ENCODE measurements around the gene CETN1. TPM values are rescaled to one million over a fixed set of nuclear protein-coding genes. Genes with fewer than 3 reads are reported as not detected.

CETN1 gene
- total RNA-seq, 2 donors from 2014 or later: not detected

DNA sequence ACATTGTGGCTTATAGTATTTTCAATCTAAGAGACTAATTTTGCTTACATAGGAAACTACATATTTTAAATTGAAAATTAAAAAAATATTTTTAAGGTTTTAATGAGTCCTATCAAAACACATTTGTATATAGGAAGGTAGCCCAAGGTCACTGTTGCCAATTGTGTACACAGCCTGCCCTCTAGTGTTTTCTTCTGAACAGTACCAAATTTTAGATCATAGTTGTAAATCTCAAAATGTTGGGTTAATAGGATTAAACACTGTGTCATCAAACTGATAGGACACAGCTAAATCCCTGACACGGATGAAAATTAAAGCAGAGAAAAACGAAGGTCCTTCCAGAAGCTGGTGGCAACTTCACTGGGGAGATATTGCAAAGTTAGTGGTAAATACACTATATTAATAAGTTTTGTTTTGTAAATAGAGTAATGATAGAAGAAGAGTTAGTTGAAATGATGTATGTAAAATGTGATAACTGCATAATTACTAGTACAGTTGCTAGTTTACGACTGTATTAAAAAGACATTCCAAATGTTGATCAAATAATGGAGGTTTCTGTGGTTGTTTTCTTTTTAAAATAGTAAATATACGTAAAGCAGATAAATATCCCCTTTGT is 36.3 kb downstream of the CETN1 start:
- Histone ChIP-seq H3K9me3 (ENCODE audit: control insufficient read depth, low read length) (no peaks in the 10 kb centered on the region), H3K36me3 (ENCODE audit: control insufficient read depth, insufficient read depth, low read length) (no peaks in the 10 kb centered on the region), H3K4me1 (ENCODE audit: control insufficient read depth, insufficient read depth, low read length) (no peaks in the 10 kb centered on the region), H3K9ac (ENCODE audit: extremely low read depth, low read length, poor library complexity, severe bottlenecking) (no peak overlapping the region), H3K27ac (ENCODE audit: low read depth, low read length) (no peak overlapping the region), H3K4me3 (ENCODE audit: low read length) (no peak overlapping the region), H3K27me3 (ENCODE audit: control insufficient read depth, insufficient read depth, low read length, poor library complexity, severe bottlenecking) (no peaks in the 10 kb centered on the region)
- Mint-ChIP-seq H3K27me3 (ENCODE audit: insufficient read depth) (no peaks in the 10 kb centered on the region), H3K4me1 (no peaks in the 10 kb centered on the region), H3K27ac (no peak overlapping the region), H3K4me3 (no peak overlapping the region), H3K9me3 (no peaks in the 10 kb centered on the region), H3K36me3 (ENCODE audit: low read depth) (no peaks in the 10 kb centered on the region)
- WGBS, 2 experiments (ENCODE audit: insufficient coverage in 1 of 2, insufficient read length in 1 of 2): 10 to 27% methylated on average over 3 of the region's 4 CpGs
- TF ChIP-seq, protein P1, sequence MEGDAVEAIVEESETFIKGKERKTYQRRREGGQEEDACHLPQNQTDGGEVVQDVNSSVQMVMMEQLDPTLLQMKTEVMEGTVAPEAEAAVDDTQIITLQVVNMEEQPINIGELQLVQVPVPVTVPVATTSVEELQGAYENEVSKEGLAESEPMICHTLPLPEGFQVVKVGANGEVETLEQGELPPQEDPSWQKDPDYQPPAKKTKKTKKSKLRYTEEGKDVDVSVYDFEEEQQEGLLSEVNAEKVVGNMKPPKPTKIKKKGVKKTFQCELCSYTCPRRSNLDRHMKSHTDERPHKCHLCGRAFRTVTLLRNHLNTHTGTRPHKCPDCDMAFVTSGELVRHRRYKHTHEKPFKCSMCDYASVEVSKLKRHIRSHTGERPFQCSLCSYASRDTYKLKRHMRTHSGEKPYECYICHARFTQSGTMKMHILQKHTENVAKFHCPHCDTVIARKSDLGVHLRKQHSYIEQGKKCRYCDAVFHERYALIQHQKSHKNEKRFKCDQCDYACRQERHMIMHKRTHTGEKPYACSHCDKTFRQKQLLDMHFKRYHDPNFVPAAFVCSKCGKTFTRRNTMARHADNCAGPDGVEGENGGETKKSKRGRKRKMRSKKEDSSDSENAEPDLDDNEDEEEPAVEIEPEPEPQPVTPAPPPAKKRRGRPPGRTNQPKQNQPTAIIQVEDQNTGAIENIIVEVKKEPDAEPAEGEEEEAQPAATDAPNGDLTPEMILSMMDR (conservative IDR thresholded peaks at IDR 0.05): peak; percentile 91
- no peak for DNase-seq

DNA sequence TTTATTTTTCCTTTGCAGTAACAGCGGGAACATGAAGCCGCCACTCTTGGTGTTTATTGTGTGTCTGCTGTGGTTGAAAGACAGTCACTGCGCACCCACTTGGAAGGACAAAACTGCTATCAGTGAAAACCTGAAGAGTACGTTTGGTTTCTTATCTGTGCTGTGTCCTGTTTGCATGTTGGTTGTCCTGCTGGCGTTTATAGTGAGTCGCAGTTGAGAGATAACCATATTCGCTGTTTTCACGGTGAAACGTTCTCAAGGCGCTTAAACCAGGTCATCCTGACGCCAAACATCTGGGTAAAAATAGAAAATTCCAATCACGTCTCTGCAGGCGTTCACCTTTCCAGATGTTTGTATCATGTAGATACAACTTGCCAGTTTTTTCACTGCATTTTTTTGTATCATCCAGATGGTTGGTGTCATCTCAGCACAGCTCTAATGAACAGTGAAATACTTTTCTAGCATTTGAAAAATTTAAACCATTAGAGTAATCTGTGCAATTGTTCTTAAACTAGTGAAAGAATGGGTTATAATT is 37.9 kb downstream of the CETN1 start:
- H3K4me1 ChIP-seq (ENCODE audit: control insufficient read depth, insufficient read depth, low read length): no peaks in the 10 kb centered on the region
- H3K9ac ChIP-seq (ENCODE audit: extremely low read depth, low read length, poor library complexity, severe bottlenecking): no peak overlapping the region
- Mint-ChIP-seq H3K9me3 (no peaks in the 10 kb centered on the region), H3K4me3 (no peak overlapping the region), H3K27ac (no peak overlapping the region), H3K4me1 (no peaks in the 10 kb centered on the region), H3K36me3 (ENCODE audit: low read depth) (no peaks in the 10 kb centered on the region), H3K27me3 (ENCODE audit: insufficient read depth) (no peaks in the 10 kb centered on the region)
- no peaks in the 10 kb centered on the region for H3K36me3 ChIP-seq (ENCODE audit: control insufficient read depth, insufficient read depth, low read length)
- H3K27me3 ChIP-seq (ENCODE audit: control insufficient read depth, insufficient read depth, low read length, poor library complexity, severe bottlenecking): no peaks in the 10 kb centered on the region
- no peak overlapping the region for H3K4me3 ChIP-seq (ENCODE audit: low read length)
- H3K27ac ChIP-seq (ENCODE audit: low read depth, low read length): no peak overlapping the region
- no peak for DNase-seq
- H3K9me3 ChIP-seq (ENCODE audit: control insufficient read depth, low read length): no peaks in the 10 kb centered on the region
- TF ChIP-seq, protein P1 (conservative IDR thresholded peaks at IDR 0.05): no peak
- WGBS, 2 experiments (ENCODE audit: insufficient coverage in 1 of 2, insufficient read length in 1 of 2): 91 to 93% methylated on average over 13 of the region's 13 CpGs

DNA sequence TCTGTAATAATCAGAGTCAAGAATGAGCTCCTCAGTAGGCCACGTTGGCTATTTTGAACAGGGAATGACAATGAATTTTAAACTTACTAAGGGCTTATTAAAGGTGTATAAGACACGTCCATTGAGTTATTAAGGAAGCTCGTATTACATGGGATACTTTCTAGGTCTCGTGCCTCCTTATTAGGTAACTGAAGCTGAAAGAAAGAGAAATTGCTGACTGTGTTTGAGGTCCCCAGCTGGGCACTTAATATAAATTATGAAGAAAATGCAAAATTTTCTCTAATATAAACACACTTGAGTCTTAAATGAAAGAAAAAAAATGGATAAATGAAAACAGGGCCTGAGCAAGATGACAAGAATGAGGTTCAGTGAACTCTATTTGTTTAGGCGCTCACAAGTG is 38.4 kb downstream of the CETN1 start:
- no peaks in the 10 kb centered on the region for H3K36me3 ChIP-seq (ENCODE audit: control insufficient read depth, insufficient read depth, low read length)
- WGBS, 2 experiments (ENCODE audit: insufficient coverage in 1 of 2, insufficient read length in 1 of 2): 89 to 90% methylated on average over 4 to 5 of the region's 5 CpGs
- H3K27me3 ChIP-seq (ENCODE audit: control insufficient read depth, insufficient read depth, low read length, poor library complexity, severe bottlenecking): no peaks in the 10 kb centered on the region

More for the DNA sequence above, 38.4 kb downstream of the CETN1 start:
- Mint-ChIP-seq H3K27me3 (ENCODE audit: insufficient read depth) (no peaks in the 10 kb centered on the region), H3K27ac (no peak overlapping the region), H3K9me3 (no peaks in the 10 kb centered on the region), H3K36me3 (ENCODE audit: low read depth) (no peaks in the 10 kb centered on the region), H3K4me3 (no peak overlapping the region), H3K4me1 (no peaks in the 10 kb centered on the region)
- Histone ChIP-seq H3K9me3 (ENCODE audit: control insufficient read depth, low read length) (no peaks in the 10 kb centered on the region), H3K27ac (ENCODE audit: low read depth, low read length) (no peak overlapping the region), H3K4me1 (ENCODE audit: control insufficient read depth, insufficient read depth, low read length) (no peaks in the 10 kb centered on the region), H3K4me3 (ENCODE audit: low read length) (no peak overlapping the region), H3K9ac (ENCODE audit: extremely low read depth, low read length, poor library complexity, severe bottlenecking) (no peak overlapping the region)
- TF ChIP-seq, protein P1 (conservative IDR thresholded peaks at IDR 0.05): no peak
- DNase-seq: no peak
